GM19438 (cell line): ENCODE results near the gene SMAD5.

Experiments
- ATAC-seq: cut with Tn5 transposase; IDR thresholded peaks from one replicate; pipeline ENCODE4 v1.9.1; 2021; ENCODE audit warnings: low read depth; ENCODE audit not compliant: unreplicated experiment

Gene SMAD5

DNA sequence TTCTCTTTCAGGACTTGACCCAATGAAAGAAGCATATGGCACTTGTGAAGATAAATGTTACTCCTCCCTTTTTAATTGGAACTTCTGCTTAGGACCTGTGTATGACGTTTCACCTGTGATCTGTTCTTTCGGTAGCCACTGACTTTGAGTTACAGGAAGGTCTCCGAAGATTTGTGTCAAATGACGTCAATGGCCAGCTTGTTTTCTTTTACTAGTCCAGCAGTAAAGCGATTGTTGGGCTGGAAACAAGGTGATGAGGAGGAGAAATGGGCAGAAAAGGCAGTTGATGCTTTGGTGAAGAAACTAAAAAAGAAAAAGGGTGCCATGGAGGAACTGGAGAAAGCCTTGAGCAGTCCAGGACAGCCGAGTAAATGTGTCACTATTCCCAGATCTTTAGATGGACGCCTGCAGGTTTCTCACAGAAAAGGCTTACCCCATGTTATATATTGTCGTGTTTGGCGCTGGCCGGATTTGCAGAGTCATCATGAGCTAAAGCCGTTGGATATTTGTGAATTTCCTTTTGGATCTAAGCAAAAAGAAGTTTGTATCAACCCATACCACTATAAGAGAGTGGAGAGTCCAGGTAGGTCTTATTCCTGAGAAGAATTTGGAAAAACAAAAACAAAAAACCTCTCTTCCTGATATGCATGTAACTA, 21.1 kb downstream of the SMAD5 start:
- ATAC-seq: no peak

DNA sequence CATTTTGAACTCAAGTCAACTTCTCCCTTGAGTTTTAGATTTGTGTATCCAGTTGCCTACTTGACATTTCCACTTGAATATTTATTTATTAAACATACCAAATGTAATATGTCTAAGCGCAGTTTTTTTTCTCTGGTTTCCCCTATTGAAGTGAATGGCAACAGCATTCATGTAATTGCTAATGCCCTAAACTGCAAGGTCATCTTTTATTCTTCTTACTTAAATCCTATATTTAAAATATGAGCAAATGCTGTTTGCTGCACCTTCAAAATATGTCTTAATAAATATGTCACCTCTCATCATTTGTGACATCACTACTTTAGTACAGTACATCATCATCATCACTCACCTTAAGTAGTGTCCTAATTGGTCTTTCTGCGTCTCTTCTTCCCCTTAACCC, 22.4 kb downstream of the SMAD5 start:
- no peak for ATAC-seq

DNA sequence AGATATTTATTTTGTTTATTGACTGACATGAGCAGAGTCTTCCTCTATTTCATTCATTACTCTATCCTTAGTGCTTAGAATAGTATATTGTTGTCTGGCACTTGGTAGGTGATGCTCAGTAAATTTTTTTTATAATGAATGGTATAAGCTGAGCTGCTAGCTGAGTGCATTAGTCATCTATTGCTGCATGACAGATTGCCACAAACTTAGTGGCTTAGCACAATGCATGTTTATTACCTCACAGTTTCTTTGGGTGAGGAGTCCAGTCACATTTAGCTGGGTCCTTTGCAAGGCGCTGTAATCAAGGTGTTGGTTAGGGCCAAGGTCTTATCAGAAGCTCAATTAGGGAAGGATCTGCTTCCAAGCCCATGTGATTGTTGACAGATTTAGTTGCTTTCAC, 23.1 kb downstream of the SMAD5 start:
- ATAC-seq: no peak

DNA sequence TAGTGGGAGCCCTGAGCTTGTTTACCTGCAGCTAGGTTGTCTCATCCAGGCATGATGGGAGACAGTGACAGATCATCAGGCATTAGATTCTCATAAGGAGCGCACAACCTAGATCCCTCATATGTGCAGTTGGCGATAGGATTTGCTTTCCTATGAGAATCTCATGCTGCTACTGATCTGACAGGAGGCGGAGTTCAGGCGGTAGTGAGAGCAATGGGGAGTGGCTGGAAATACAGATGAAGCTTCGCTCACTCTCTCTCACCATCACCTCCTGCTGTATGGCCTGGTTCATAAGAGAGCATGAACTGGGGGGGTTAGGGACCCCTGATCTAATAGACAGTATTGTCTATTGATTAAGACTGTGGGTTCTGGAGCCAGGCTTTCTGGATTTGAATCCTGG, 24.9 kb downstream of the SMAD5 start:
- ATAC-seq: no peak

DNA sequence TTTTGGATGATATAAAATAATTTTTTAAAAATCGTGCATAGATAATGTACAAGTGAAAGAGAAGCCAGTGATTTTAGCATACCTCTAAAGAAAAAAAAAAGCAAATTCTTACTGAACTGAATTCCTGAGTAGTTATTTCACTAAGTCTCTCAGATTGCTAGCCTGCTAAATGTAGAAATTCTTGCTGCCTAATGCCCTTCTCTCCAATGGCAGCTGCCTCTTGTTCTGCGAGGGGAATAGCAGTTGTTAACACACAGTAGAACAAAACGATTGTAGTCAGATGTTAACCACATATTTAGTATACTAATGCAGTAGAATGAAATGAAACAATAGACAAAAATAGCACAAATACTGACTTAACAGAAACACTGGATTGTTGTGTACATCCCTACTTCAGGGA, 26.8 kb downstream of the SMAD5 start:
- no peak for ATAC-seq

DNA sequence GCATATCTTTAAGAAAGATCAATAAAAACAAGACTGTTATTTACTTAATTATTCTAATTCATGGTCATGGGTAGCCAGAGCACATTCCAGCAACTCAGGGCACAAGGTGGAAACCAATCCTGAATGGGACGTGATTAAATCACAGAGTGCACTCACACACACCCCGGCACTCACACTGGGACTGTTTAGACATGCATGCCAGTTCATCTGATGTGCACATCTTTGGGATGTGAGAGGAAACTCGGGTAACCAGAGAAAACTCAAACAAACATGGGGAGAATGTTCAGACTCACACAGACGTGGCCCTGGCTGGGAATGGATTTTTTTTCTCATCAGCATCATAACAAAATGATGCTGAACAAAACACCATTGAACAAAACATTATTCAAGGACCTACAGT, 29.4 kb downstream of the SMAD5 start:
- ATAC-seq: no peak

DNA sequence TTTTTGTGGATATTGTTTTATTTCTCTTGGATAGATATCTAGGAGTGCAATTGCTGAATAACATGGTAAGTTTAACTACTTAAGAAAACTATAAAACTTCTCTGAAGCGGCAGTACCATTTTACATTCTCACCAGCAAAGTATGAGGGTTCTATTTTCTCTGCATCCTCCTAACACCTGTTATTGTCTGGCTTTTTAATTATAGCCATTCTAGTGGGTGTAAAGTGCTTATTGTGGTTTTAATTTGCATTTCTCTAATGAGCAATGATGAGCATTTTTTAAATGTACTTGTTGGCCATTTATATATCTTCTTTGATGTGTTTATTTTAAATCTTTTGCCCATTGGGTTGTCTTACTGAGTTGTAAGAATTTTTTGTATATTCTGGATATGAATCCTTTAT, 31.6 kb downstream of the SMAD5 start:
- ATAC-seq: no peak

DNA sequence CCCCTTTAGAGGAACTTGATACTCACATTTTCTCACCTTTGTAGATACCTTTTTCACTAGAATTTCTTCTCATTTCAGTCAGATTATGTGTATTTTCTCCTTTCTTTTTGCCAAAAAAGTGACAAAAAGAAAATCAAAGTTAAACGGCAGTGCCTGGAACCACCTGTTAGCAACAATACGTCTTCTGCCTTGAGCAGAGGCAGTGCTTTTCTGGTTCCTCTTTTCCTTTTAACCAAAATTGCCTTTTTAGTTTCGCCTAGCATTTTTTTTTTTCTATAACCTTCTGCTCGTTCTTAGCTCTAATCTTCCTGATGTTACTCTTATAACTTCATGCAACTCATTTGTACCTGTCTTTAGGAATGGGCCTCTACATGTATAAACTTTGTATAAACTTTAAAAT, 34.3 kb downstream of the SMAD5 start:
- no peak for ATAC-seq

DNA sequence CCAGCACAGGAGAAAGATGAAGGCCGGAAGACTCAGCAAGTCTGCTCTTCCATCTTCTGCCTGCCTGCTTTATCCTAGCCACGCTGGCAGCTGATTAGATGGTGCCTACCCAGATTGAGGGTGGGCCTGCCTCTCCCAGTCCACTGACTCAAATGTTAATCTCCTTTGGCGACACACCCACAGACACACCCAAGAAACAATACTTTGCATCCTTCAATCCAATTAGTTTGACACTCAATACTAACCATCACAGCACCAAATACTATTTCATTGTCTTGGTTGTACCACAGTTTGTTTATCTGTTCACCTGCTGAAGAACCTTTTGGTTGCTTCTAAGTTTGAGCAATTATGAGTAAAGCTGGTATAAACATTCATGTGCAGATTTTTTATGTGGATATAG, 36.6 kb downstream of the SMAD5 start:
- ATAC-seq: no peak

DNA sequence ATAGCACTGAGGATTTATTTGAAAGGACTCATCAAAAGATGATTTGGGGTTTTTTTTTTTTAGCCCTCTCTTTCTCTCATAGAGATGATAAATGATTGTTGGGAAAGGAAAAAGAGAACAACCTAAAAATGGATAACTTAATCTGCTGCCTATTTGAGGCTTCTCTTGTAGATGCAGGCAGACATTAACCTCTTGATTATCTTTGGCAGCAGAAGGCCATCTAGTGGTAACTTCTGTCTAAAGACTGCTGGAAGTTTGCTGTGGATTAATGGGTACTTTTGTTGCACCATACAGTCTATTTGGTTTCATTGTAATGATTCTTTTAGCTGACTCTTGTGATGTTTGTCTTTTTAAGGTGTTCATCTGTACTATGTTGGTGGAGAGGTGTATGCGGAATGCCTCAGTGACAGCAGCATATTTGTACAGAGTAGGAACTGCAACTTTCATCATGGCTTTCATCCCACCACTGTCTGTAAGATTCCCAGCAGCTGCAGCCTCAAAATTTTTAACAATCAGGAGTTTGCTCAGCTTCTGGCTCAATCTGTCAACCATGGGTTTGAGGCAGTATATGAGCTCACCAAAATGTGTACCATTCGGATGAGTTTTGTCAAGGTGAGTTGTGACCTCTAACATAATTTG, 41.5 kb downstream of the SMAD5 start:
- ATAC-seq: no peak

DNA sequence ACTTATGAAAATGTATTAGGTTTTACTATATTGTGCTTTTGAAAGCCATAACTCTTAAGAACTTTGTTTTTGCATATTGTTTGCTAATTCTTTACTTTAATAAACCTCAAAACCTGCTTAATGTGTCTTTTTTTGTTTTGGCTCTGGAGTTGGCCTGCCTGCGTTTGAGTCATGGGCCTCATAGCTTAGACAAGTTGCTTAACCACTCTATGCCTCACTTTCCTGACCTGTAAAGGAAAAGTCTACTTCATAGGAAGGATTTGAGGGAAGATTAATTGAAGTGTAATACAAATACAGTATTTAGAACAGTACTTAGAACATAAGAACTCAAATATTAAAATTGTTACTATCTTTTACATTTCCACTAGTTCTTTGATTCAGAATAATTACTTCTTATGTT, 50.0 kb downstream of the SMAD5 start:
- ATAC-seq: no peak

DNA sequence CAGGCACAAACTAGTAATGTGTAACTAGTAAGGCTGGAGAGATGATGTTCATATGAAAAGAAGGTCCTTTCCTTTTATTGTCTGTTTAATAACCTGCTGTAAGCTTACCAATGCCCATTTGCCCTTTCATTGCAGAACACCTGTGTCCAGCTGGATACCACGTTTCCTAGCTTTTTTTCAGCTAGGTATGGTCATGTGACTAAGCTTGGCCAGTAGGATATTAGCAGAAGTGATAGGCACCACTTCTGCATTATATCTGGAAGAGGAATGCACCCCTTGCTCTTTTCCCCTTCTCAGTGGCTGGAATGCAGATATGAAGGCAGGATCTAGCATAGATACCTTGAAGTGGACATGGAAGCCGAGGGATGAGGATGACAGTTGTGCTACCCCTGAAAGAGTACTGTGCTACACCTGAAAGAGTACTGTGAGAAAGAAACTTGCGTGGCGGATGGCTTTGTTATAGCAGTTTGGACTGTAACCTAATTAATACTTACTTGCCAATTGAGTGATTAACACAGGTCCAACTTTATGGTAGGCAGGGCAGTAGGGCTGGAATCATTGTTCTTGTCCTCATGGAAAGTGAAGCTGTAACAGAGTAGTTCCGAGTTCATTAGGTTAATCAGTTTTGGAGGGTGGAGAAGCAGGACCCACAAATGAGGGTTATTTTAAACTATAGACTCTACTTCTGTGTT, 53.5 kb downstream of the SMAD5 start:
- no peak for ATAC-seq

DNA sequence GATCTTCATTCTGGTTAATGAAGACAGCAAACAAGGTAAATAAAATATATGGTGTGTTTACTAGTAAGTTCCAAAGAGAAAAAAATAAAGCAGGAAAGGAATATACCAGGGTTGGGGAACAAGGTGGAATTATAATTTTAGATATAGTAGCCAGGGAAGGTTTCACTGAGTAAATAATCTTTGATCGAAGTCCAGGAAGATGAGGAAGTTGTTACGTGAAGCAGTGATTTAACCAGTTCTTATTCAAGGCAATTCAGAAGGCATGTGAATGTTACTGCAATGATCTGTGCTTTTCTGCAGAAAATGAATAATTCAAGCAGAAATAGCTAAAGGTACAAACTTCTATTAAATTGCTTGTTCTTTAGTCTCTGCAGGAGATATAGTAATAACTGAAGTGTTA, 54.2 kb downstream of the SMAD5 start:
- ATAC-seq: no peak

DNA sequence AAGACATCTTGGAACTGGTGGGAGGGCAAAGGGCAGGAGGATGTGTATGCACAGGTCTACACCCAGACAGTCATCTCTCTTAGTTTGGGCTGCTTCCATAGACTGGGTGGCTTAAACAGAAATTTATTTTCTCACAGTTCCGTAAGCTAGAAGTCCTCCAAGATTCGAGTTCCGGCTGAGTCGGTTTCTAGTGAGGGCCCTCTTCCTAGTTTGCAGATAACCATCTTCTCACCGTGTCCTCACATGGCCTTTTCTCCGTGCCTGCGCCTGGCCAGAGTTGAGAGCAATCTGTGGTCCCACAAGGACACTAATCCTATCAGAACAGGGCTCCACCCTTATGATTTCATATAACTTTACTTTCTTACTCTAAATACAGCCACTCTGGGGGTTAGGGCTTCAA, 56.2 kb downstream of the SMAD5 start:
- ATAC-seq: no peak

DNA sequence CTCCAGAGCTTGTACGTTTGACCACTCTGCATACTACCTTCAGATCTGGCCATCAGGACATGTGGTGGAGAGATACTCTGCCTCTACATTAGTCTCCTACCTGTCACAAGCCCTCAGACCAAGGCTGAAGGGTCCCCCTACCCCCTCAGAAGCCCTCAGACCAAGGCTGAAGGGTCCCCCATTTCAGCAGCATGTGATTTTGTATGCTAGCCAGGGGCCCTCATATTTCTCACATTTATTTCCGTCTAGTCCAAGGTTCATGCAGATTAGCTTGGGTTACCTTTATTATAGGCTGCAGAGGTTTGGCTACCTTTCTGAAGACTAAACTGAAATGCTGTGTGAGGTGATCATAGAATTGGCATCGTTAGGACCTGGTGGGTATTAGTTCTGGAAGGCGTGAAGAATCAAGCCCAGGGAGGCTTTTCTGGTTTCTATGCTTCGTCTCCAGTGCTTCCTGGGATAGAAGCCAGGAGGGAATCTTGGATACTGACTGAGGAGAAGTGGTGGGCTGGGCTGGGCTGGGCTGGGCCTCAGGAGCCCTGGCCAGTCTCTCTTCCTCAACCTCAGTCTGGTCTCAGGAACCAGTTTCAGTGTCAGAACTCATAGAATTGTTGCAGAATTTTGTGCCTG, 57.6 kb downstream of the SMAD5 start:
- ATAC-seq: no peak

DNA sequence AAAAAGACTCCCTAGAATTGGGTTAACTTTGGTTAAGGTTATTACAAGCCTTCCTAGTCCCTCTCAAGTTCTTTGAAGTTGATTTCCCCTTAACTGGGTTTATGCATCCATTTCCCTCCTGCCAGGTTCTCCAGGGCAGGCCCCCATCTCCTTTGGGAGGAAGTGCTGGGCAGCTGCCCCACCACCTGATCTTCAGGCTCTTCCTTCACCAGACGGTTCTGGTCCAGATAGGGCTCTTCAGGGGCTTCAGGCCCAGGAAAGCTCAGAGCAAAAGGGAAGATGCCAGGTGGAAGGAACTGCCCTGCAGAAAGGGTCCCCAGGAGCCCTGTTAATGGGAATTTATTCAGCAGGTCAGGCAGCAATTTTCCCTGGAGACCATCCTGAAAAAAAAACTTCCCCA, 58.3 kb downstream of the SMAD5 start:
- no peak for ATAC-seq

DNA sequence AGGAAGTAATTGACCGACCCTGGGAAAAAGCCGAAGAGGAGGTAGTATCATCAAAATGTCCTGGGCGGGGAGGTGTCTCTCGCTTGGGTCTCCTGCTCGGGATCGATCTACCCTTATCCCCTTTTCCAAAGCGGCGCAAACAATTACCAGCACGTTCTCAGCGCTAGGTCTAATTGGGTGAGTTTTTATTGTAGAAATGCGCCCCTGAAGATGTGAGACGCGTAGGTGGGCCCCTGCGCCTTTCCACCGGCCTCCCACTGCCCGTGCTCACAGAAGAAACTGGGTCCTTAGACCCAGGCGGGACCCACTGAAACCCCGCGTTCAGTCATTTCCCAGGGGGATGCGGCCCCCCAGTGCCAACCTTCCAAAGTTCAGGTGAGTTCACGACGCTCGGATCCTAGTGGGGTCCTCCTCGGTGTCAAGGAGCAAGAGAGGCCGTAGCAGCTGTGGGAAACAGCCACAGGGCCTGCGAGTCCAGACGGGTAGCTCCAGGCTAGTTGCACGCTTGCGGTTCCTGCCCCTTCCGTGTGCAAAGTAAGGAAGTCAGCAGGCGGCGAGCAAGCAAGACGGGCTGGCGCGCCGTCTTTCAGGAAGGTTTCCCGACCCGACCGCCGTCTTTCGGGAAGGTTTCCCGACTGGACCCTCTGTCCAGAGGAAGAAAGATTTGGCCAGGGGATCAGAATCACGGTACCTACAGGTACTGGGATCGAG, 58.8 kb downstream of the SMAD5 start:
- ATAC-seq: no peak

DNA sequence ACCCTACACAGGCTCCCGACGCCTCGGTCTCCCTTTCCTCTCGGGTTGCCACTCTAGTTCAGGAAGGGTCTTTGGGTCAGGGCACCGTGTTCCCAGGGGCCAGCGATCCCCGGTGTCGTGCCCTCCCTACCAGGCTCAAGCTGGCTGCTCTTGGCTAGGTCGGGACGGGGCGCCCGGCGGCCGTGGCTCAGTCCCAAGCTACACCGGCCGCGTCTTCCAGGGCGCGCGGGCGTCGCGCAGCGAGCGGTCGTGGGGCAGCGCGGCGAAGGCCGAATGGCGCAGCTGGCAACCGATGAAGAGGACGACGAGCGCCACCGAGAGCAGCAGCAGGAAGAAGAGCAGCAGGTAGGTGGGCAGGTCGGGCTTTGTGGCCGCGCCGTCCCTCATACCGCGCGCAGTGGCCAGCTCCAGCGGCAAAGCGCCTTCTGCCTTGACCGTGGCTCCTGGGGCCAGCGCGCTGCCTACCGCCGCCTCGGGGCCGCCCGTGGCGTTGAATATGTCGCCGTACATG, 59.4 kb downstream of the SMAD5 start:
- no peak for ATAC-seq

DNA sequence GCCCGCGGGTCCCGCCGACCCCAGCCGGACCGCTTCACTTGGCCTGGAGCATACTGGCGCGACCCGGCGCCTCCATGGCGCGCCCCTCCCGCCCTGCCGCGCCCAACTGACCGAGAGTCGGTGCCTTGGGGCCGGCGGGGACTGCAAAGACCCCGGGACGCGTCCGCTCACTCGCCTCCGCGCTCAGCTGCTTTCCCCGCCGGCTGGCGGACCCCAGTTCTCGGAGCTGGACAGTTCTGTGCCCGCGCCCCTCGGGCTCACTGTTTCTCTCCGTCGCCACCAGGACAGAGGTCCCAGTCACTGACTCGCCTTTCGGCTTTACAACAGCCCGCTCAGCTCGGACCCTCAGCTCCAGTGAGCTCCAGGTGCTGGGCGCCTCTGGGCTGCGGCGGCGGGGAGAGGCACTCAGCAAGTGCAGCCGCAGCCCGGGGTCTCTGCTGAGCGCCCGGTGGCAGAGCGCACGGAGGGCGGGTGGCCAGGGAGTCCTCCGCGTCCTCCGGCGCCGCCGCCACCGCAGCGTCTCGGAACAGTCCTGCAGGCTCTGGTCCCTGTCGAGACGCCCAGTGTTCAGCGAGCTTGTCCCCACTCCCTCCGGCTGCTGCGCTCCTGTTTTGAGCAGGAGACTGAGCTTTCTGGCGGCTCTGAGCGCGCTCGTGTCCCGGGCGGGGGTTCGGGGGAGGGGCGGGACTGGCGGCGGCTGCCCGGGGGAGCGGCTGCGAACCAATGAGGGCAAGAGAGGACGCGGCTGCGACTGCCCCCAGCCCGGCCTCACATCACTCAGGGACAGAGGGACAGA, 60.1 kb downstream of the SMAD5 start, which contains the start of gene SMIM32:
TSS of gene SMIM32 (minus strand) at position 637 of the 796 bp plus-strand sequence. CDS start 638 bp downstream, outside the sequence.
- no peak for ATAC-seq
